Fibroblast of villous mesenchyme (primary cell): ENCODE data around the gene MBOAT2. TPM values are rescaled to one million over a fixed set of nuclear protein-coding genes. Genes with fewer than 3 reads are reported as not detected.

Experiments
- DNase-seq: peaks from one replicate; pipeline ENCODE4 v3.0.0-alpha.2; 2010; ENCODE audit warnings: low read depth
- H3K4me3 ChIP-seq: 2 replicates; pipeline ENCODE4 v1.5.1; 2011; ENCODE audit warnings: low read depth, mild to moderate bottlenecking, low read length
- total RNA-seq: library from RNA; depleted of rRNA; stranded (reverse); fragments of >200 nt; gene quantifications from 2 replicates; pipeline ENCODE4 v1.2.3, GENCODE V29; 2012
- TF ChIP-seq, protein P1 (sequence below): IDR thresholded peaks from 2 replicates; pipeline ENCODE4 v1.5.1; 2012; ENCODE audit warnings: low read depth, mild to moderate bottlenecking, low read length; ENCODE audit not compliant: insufficient read depth

Gene MBOAT2
- total RNA-seq, 1 donor, result 72.5 TPM

DNA sequence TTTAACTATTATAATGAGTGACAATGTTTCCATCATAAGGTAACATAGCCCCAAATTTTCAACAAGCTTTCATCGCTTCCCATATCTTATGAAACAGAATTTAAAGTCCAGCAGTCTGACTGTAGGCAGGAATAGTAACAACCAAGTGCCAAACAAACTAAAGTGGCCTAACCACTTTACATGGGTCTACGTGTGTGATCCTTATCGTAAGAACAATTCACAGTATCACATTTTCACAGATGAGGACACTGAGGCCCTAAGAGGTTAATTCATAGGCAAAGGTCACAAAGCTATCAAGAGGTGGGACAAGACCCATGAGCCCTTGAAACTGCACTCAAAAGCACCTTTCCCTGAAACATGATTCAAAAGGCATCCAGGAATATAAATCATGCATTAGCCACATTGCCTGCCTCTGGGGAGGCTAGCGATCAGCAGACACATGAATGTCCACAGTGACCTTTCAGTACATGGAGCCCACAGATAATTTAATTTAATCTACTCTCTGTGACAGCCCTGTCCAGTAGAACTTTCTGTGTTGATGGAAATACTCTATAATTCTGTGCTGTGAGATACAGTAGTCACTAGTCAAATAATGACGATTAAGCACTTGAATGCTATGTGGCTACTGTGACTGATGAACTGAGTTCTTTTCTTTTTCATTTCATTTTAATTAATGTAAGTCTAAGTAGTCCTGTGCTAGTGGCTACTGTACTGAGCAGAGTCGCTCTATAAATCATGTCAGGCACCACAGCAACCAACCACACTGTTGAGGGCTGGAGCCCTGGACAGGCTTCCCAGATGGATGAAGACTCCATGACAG, 196.4 kb downstream of the MBOAT2 start:
- H3K4me3 ChIP-seq, result no peak overlapping the region
- DNase-seq, result no peak
- TF ChIP-seq, protein P1, sequence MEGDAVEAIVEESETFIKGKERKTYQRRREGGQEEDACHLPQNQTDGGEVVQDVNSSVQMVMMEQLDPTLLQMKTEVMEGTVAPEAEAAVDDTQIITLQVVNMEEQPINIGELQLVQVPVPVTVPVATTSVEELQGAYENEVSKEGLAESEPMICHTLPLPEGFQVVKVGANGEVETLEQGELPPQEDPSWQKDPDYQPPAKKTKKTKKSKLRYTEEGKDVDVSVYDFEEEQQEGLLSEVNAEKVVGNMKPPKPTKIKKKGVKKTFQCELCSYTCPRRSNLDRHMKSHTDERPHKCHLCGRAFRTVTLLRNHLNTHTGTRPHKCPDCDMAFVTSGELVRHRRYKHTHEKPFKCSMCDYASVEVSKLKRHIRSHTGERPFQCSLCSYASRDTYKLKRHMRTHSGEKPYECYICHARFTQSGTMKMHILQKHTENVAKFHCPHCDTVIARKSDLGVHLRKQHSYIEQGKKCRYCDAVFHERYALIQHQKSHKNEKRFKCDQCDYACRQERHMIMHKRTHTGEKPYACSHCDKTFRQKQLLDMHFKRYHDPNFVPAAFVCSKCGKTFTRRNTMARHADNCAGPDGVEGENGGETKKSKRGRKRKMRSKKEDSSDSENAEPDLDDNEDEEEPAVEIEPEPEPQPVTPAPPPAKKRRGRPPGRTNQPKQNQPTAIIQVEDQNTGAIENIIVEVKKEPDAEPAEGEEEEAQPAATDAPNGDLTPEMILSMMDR, result no peak

DNA sequence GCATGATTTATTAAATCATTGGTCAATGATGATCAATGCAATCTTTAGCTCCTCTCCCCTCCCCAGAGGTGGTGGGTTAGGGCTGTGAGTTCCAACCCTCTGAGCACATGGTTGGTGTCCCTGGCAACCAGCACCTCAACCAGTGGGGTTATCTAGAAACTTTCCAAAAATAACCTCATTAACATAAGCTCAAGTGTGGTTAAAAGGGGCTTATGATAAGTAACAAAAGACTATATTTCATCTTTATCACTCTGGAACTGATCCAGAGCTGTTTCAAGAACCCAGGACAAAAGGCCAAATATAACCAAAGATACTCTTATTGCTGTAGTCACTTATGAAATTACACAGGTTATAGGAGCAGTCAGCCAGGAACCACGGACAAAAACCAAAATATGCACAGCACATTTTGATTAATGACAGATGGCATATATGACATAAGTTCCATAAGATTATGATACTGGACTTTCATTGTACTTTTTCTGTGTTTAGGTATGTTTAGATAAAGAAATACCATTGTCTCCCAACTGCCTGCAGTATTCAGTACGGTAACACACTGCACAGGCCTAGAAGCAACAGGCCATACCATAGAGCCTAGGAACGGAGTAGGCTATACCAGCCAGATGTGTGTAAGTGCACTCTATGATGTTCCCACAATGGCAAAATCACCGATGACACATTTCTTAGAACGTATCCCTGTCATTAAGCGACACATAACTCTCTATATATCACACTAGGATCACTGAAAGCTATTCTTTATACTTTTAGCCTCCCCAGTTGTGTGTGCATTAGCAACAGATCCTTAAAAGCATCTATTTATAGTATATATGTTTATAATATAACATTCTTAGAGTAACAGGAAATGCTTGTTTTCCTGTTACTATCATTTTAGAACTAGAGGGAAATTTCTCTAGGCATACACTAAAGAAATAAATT, 197.9 kb downstream of the MBOAT2 start:
- no peak overlapping the region for H3K4me3 ChIP-seq
- TF ChIP-seq, protein P1, result no peak
- peak; percentile 43 for DNase-seq

DNA sequence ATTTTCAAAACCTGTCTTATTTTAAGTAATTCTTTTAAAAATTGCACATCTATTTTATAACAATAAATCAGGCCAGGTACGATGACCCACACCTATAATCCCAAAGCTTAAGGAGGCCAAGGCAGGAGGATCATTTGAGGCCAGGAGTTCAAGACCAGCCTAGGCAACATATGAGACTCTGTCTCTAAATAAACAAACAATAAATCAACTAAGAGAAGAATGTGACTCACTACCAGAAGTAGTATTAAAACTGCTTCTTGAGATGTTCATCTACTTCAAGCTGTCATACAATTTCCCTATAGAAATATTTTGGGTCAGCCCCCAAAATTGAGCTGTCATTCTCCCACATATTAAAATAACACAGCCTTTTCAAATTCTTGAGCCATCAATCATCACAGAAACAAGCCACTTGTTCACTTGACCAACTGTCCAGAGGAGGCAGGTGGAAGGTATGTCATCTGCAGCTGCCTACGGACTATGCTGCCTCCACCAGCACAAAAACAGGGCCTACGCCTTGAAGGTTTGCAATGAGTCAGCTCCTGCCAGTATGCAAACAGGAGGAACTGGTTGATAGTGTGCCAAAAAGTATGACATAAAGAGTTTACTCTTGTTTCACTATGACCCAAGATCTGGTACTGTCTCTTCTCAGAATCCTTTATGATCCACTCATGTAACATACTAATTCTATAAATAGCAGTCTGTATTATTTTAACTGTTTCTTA, 199.7 kb downstream of the MBOAT2 start:
- TF ChIP-seq, protein P1, result peak; percentile 10
- DNase-seq, result peak; percentile 93
- H3K4me3 ChIP-seq, result no peak overlapping the region

DNA sequence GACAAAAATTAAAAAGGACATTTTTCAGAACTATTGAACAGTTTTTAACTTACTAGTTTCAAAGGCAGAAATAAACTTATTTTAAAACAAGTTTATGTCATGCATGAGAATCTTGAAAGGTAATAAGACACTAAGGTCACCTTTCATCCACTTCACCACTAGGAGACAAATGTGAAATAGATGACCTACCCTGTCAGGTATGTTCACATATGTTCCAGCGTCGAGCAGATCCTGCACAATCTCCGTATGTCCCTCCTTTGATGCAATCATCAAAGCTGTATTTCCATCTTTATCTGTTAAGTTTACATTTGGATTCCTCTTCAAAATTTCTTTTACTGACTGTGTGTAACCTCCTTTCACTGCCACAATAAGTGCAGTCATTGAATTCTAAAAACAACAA, 200.7 kb downstream of the MBOAT2 start:
- TF ChIP-seq, protein P1, result no peak
- DNase-seq, result no peak
- no peak overlapping the region for H3K4me3 ChIP-seq

Other genes with a start within 250 kb of the MBOAT2 start
- 77.0 and 91.5 TPM in 2 replicates for gene KIDINS220, start 166.1 kb downstream of the MBOAT2 start, total RNA-seq
- gene ASAP2, start 203.1 kb upstream of the MBOAT2 start, total RNA-seq, result 39.0 and 66.5 TPM in 2 replicates